NT2/D1 (cell line): ENCODE results near the gene AFTPH.

ENCODE experiments used
- DNase-seq: peaks from one replicate; pipeline ENCODE4 v3.0.0-alpha.2; 2011; ENCODE audit warnings: low read depth, low spot score
- H3K27me3 ChIP-seq: 2 replicates; pipeline ENCODE4 v1.6.0; 2011; ENCODE audit warnings: mild to moderate bottlenecking; ENCODE audit not compliant: insufficient read length, insufficient read depth
- H3K36me3 ChIP-seq: 2 replicates; pipeline ENCODE4 v1.6.1; 2011; ENCODE audit warnings: mild to moderate bottlenecking, low read length, mixed read lengths; ENCODE audit not compliant: insufficient read depth, insufficient read length
- H3K4me1 ChIP-seq: 2 replicates; pipeline ENCODE4 v1.5.1; 2011; ENCODE audit not compliant: insufficient read depth, insufficient read length
- H3K4me3 ChIP-seq: 2 replicates; pipeline ENCODE4 v1.5.1; 2011; ENCODE audit warnings: low read depth; ENCODE audit not compliant: insufficient read length
- H3K9ac ChIP-seq: 2 replicates; pipeline ENCODE4 v1.6.0; 2011; ENCODE audit warnings: low read depth; ENCODE audit not compliant: insufficient read length
- H3K9me3 ChIP-seq: 2 replicates; pipeline ENCODE4 v1.5.1; 2011; ENCODE audit warnings: mild to moderate bottlenecking, low read length; ENCODE audit not compliant: insufficient read depth
- SUZ12 ChIP-seq: IDR thresholded peaks from 2 replicates; pipeline ENCODE4 v1.6.1; 2011; ENCODE audit not compliant: insufficient read length, insufficient read depth; ENCODE audit errors: extremely low read depth
- YY1 ChIP-seq: IDR thresholded peaks from 2 replicates; pipeline ENCODE4 v1.6.1; 2011; ENCODE audit not compliant: insufficient read length, insufficient read depth
- ZNF274 ChIP-seq: IDR thresholded peaks from 2 replicates; pipeline ENCODE4 v1.6.1; 2011; ENCODE audit warnings: mild to moderate bottlenecking, low read depth, low read length

Gene AFTPH

GRCh38 chr2:64601785-64602391, 77.8 kb downstream of the AFTPH start:
- H3K4me3 ChIP-seq: no peak overlapping the region
- TF ChIP-seq SUZ12 (no peak), ZNF274 (no peak), YY1 (no peak)
- H3K9ac ChIP-seq: no peak overlapping the region
- H3K27me3 ChIP-seq: no peaks in the 10 kb centered on the region
- H3K9me3 ChIP-seq: peaks cover 8% of the 10 kb centered on the region; the same call in 1 of the 2 replicates
- no peaks in the 10 kb centered on the region for H3K36me3 ChIP-seq
- no peak for DNase-seq
- peaks cover 8% of the 10 kb centered on the region for H3K4me1 ChIP-seq

GRCh38 chr2:64602436-64602835, 78.3 kb downstream of the AFTPH start:
- no peak overlapping the region for H3K9ac ChIP-seq
- no peak overlapping the region for H3K4me3 ChIP-seq
- no peak for DNase-seq
- no peaks in the 10 kb centered on the region for H3K36me3 ChIP-seq
- TF ChIP-seq YY1: no peak
- no peak for TF ChIP-seq SUZ12
- TF ChIP-seq ZNF274: no peak
- H3K9me3 ChIP-seq: peaks cover 8% of the 10 kb centered on the region; the same call in 1 of the 2 replicates
- H3K4me1 ChIP-seq: peaks cover 8% of the 10 kb centered on the region
- H3K27me3 ChIP-seq: no peaks in the 10 kb centered on the region

DNA sequence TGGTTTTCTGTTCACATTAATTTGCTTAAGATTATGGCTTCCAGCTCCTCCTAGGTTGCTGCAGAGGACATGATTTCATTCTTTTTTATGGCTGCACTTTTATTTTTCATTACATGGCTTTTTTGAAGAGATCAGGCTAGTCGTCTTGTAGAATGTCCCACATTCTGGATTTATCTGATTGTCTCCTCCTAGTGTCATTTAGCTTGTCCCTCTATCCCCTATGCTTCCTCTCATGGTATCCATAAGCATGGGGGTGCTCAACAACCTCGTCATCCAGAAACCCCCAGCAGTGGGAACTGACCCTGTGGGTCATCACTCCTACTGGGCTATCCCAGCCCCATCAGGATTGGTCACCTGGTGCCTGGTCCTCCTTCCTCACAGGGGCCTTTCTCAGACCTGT, 80.0 kb downstream of the AFTPH start:
- Histone ChIP-seq H3K4me3 (no peak overlapping the region), H3K9me3 (peaks cover 8% of the 10 kb centered on the region; the same call in 1 of the 2 replicates), H3K9ac (no peak overlapping the region), H3K27me3 (peaks cover 11% of the 10 kb centered on the region), H3K4me1 (peaks cover 11% of the 10 kb centered on the region), H3K36me3 (no peaks in the 10 kb centered on the region)
- TF ChIP-seq ZNF274 (no peak), YY1 (no peak), SUZ12 (no peak)
- DNase-seq: no peak

DNA sequence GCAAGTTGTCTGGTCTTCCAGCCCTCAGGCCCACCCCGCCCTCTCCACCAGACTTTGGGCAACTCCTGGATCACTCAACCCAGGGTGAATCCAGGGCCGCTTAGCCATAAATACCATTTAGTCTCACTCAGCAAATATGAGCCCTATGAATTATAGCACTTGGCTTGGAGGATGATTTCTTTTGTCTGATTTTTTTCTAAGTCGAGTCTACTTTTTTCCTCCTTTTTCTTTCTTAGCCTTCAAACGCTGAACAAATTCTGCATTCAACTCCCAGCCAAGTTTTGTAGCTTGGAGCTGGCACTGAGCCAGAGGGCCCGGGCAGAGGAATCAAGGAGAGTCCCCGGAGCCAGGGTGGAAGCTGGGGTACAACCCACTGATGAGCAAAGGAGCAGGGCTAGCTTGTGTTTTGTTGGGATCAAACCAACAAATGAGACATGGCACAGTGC, 80.9 kb downstream of the AFTPH start:
- no peak for DNase-seq
- Histone ChIP-seq H3K36me3 (no peaks in the 10 kb centered on the region), H3K27me3 (peaks cover 13% of the 10 kb centered on the region), H3K9me3 (peaks cover 8% of the 10 kb centered on the region; the same call in 1 of the 2 replicates), H3K4me1 (peaks cover 11% of the 10 kb centered on the region), H3K9ac (no peak overlapping the region), H3K4me3 (no peak overlapping the region)
- TF ChIP-seq YY1: no peak
- TF ChIP-seq ZNF274: no peak
- no peak for TF ChIP-seq SUZ12

GRCh38 chr2:64605991-64606478, 81.9 kb downstream of the AFTPH start:
- H3K9me3 ChIP-seq: peaks cover 8% of the 10 kb centered on the region; the same call in 1 of the 2 replicates
- peaks cover 21% of the 10 kb centered on the region for H3K27me3 ChIP-seq
- DNase-seq: no peak
- TF ChIP-seq SUZ12 (no peak), ZNF274 (no peak), YY1 (no peak)
- no peak overlapping the region for H3K4me3 ChIP-seq
- H3K4me1 ChIP-seq: peaks cover 11% of the 10 kb centered on the region
- H3K9ac ChIP-seq: no peak overlapping the region
- H3K36me3 ChIP-seq: no peaks in the 10 kb centered on the region

GRCh38 chr2:64606479-64607363, 82.6 kb downstream of the AFTPH start:
- Histone ChIP-seq H3K4me3 (no peak overlapping the region), H3K36me3 (no peaks in the 10 kb centered on the region), H3K9ac (no peak overlapping the region), H3K27me3 (peaks cover 21% of the 10 kb centered on the region), H3K4me1 (peaks cover 11% of the 10 kb centered on the region), H3K9me3 (peaks cover 8% of the 10 kb centered on the region; the same call in 1 of the 2 replicates)
- no peak for DNase-seq
- no peak for TF ChIP-seq ZNF274
- TF ChIP-seq YY1: no peak
- TF ChIP-seq SUZ12: no peak
